GM23338 (cell line): ENCODE measurements around the gene CCDC188. TPM values are rescaled to one million over a fixed set of nuclear protein-coding genes. Genes with fewer than 3 reads are reported as not detected.

Source experiments
- ATAC-seq: fragments of 200-7000 bp; cut with Tn5 transposase; 3 replicates; pipeline ENCODE4 v1.9.1; 2020
- DNase-seq: peaks from one replicate; pipeline ENCODE4 v3.0.0-alpha.2; 2015; ENCODE audit warnings: low spot score
- H2AFZ ChIP-seq: fragments of 200-600 bp; sonication (generic); 2 replicates; pipeline ENCODE4 v1.8.0; 2016; ENCODE audit warnings: antibody characterized with exemption, mild to moderate bottlenecking, moderate library complexity
- H3F3A ChIP-seq: fragments of 200-600 bp; sonication (generic); replicated peaks from 2 replicates; pipeline ENCODE4 v1.8.0; 2017; ENCODE audit warnings: antibody characterized with exemption, mixed run types, low read depth
- H3K27ac ChIP-seq: fragments of 200-600 bp; sonication (generic); 2 replicates; pipeline ENCODE4 v1.6.1; 2016; ENCODE audit warnings: low read depth
- H3K27me3 ChIP-seq: fragments of 200-600 bp; sonication (generic); 2 replicates; pipeline ENCODE4 v1.8.0; 2016; ENCODE audit warnings: mild to moderate bottlenecking, mixed run types, moderate library complexity; ENCODE audit not compliant: insufficient read depth
- H3K36me3 ChIP-seq: fragments of 200-600 bp; sonication (generic); 2 replicates; pipeline ENCODE4 v1.8.0; 2016; ENCODE audit warnings: mild to moderate bottlenecking; ENCODE audit not compliant: insufficient read depth
- H3K4me1 ChIP-seq: fragments of 200-600 bp; sonication (generic); 2 replicates; pipeline ENCODE4 v1.8.0; 2016; ENCODE audit warnings: mild to moderate bottlenecking, moderate library complexity; ENCODE audit not compliant: insufficient read depth
- H3K4me2 ChIP-seq: fragments of 200-600 bp; sonication (generic); 2 replicates; pipeline ENCODE4 v1.7.1; 2017; ENCODE audit warnings: mixed run types
- H3K4me3 ChIP-seq: fragments of 200-600 bp; sonication (generic); 2 replicates; pipeline ENCODE4 v1.6.1; 2016; ENCODE audit warnings: mixed run types
- H3K79me2 ChIP-seq: fragments of 200-600 bp; sonication (generic); replicated peaks from 2 replicates; pipeline ENCODE4 v1.8.0; 2017; ENCODE audit warnings: mild to moderate bottlenecking; ENCODE audit not compliant: insufficient read depth
- H3K9me2 ChIP-seq: fragments of 200-600 bp; sonication (generic); 2 replicates; pipeline ENCODE4 v1.8.0; 2017; ENCODE audit not compliant: insufficient read depth
- H4K20me1 ChIP-seq: fragments of 200-600 bp; sonication (generic); replicated peaks from 2 replicates; pipeline ENCODE4 v1.8.0; 2017; ENCODE audit warnings: mild to moderate bottlenecking; ENCODE audit not compliant: insufficient read depth
- H3K27ac Mint-ChIP-seq: 2 replicates; pipeline ENCODE4 v1.8.0; 2020; ENCODE audit warnings: inconsistent platforms, mild to moderate bottlenecking, moderate library complexity, mixed read lengths
- H3K27me3 Mint-ChIP-seq: 3 replicates; pipeline ENCODE4 v1.8.0; 2022; ENCODE audit warnings: low read depth, mild to moderate bottlenecking, moderate library complexity, mixed read lengths, inconsistent platforms; ENCODE audit not compliant: insufficient read depth, poor library complexity
- H3K36me3 Mint-ChIP-seq: 3 replicates; pipeline ENCODE4 v1.8.0; 2021; ENCODE audit warnings: low read depth, mild to moderate bottlenecking, inconsistent platforms, moderate library complexity, mixed read lengths
- H3K4me1 Mint-ChIP-seq: 3 replicates; pipeline ENCODE4 v1.8.0; 2020; ENCODE audit warnings: mild to moderate bottlenecking, inconsistent platforms, mixed read lengths
- H3K4me3 Mint-ChIP-seq: 3 replicates; pipeline ENCODE4 v1.8.0; 2021; ENCODE audit warnings: moderate library complexity, mild to moderate bottlenecking, inconsistent platforms, mixed read lengths
- H3K9me3 Mint-ChIP-seq: 3 replicates; pipeline ENCODE4 v1.8.0; 2020; ENCODE audit warnings: moderate library complexity, mild to moderate bottlenecking, inconsistent platforms, mixed read lengths
- CTCF ChIP-seq, 2 experiments: fragments of 200-600 bp in 1 of 2; sonication (generic) in 1 of 2; conservative IDR thresholded peaks; 2 replicates each; pipeline versions ENCODE4 v1.5.1 to v1.6.1; 2016 to 2017; ENCODE audit warnings: antibody characterized with exemption in 2 of 2, low read depth in 2 of 2, mild to moderate bottlenecking in 2 of 2, moderate library complexity in 1 of 2
- EZH2phosphoT487 ChIP-seq: fragments of 200-600 bp; sonication (generic); IDR thresholded peaks from one replicate; pipeline ENCODE4 v1.8.1; 2018; ENCODE audit warnings: antibody characterized with exemption; ENCODE audit not compliant: unreplicated experiment
- JUNB ChIP-seq: IDR thresholded peaks from one replicate; pipeline ENCODE4 v1.6.1; 2016; ENCODE audit warnings: antibody characterized with exemption; ENCODE audit not compliant: unreplicated experiment
- NANOG ChIP-seq: IDR thresholded peaks from 2 replicates; pipeline ENCODE4 v1.6.1; 2016; ENCODE audit warnings: antibody characterized with exemption, borderline replicate concordance
- POLR2AphosphoS5 ChIP-seq: IDR thresholded peaks from 2 replicates; pipeline ENCODE4 v1.6.1; 2016; ENCODE audit warnings: antibody characterized with exemption, low read depth
- ZNF331 ChIP-seq: fragments of 250-450 bp; sonication (Bioruptor Pico); IDR thresholded peaks from 2 replicates; pipeline ENCODE4 v1.5.0; 2020; ENCODE audit warnings: low read depth, mild to moderate bottlenecking, moderate library complexity
- polyA plus RNA-seq: library from polyadenylated mRNA; unstranded; fragments of >200 nt; fragmentation: Nextera tagmentation; extraction: Ambion mirVana; gene quantifications from 2 replicates; pipeline ENCODE4 v1.2.1, GENCODE V29; 2016
- total RNA-seq: library from RNA; depleted of rRNA; stranded (reverse); fragments of >200 nt; shearing (Covaris generic); gene quantifications from 2 replicates; pipeline ENCODE4 v1.2.3, GENCODE V29; 2014
- TF ChIP-seq, protein P1 (sequence below): fragments of 250-450 bp; sonication (Bioruptor Pico); IDR thresholded peaks from 2 replicates; pipeline ENCODE4 v1.5.0; 2020; ENCODE audit warnings: mild to moderate bottlenecking, moderate library complexity

The CCDC188 gene
- total and polyA plus RNA-seq, 2 experiments from 2014 or later, result not detected

DNA sequence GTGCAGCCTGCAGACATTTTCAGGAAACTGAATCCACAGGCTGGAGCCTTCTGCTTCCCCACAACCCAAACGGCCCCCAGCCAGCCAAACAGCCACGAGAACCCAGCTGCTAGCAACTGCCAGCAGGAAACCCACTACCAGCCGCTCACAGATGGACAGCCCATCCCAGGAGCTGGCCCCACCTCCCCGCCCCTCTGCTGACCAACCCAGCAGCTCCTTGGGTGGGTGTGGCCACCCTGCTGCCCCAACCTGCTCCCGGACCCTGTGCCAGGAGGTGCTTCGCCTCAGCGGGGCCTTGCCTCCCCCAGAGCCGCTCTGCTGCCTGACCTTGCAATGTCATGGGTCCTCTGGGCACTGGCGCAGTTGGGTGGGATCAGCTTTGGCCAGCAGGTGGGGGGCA, 8.2 kb upstream of the CCDC188 start (continued):
- no peak for TF ChIP-seq EZH2phosphoT487
- TF ChIP-seq ZNF331 (CRISPR knock-in tag), result no peak
- no peak for TF ChIP-seq POLR2AphosphoS5

- no peaks in the 10 kb centered on the region for H3K36me3 ChIP-seq
- no peak for TF ChIP-seq JUNB
- no peak for TF ChIP-seq ZNF331 (CRISPR knock-in tag)
- no peaks in the 10 kb centered on the region for H3K9me3 Mint-ChIP-seq
- peaks cover 5% of the 10 kb centered on the region for H3K27me3 Mint-ChIP-seq
- no peaks in the 10 kb centered on the region for H3K36me3 Mint-ChIP-seq
- H3K79me2 ChIP-seq, result no peaks in the 10 kb centered on the region
- H2AFZ ChIP-seq, result no peak overlapping the region; the same call in 1 of the 2 replicates
- H3F3A ChIP-seq, result no peaks in the 10 kb centered on the region
- no peak overlapping the region for H3K4me2 ChIP-seq
- H3K4me1 ChIP-seq, result no peaks in the 10 kb centered on the region
- H4K20me1 ChIP-seq, result no peaks in the 10 kb centered on the region
- no peak overlapping the region for H3K27ac ChIP-seq
- ATAC-seq, result no peak
- no peaks in the 10 kb centered on the region for H3K9me2 ChIP-seq
- H3K4me3 Mint-ChIP-seq, result no peak overlapping the region
- no peak overlapping the region for H3K4me3 ChIP-seq
- no peaks in the 10 kb centered on the region for H3K27me3 ChIP-seq
- H3K27ac Mint-ChIP-seq, result no peak overlapping the region; the same call in 1 of the 2 replicates
- DNase-seq, result no peak
- H3K4me1 Mint-ChIP-seq, result peaks cover 9% of the 10 kb centered on the region
These were observed 7.7 kb upstream of the CCDC188 start for GRCh38 chr22:20158391-20159036.

GRCh38 chr22:20157430-20158183, 6.8 kb upstream of the CCDC188 start:
- Histone ChIP-seq H3K27me3 (no peaks in the 10 kb centered on the region), H3F3A (no peaks in the 10 kb centered on the region), H3K79me2 (no peaks in the 10 kb centered on the region), H3K9me2 (no peaks in the 10 kb centered on the region), H4K20me1 (no peaks in the 10 kb centered on the region), H3K4me1 (no peaks in the 10 kb centered on the region), H2AFZ (no peak overlapping the region), H3K36me3 (no peaks in the 10 kb centered on the region), H3K4me2 (no peak overlapping the region), H3K27ac (no peak overlapping the region), H3K4me3 (no peak overlapping the region)
- H3K36me3 Mint-ChIP-seq, result no peaks in the 10 kb centered on the region
- no peak overlapping the region for H3K4me3 Mint-ChIP-seq
- H3K9me3 Mint-ChIP-seq, result no peaks in the 10 kb centered on the region
- H3K27ac Mint-ChIP-seq, result no peak overlapping the region
- H3K27me3 Mint-ChIP-seq, result peaks cover 9% of the 10 kb centered on the region
- ATAC-seq, result peak; percentile 12
- H3K4me1 Mint-ChIP-seq, result peaks cover 10% of the 10 kb centered on the region
- no peak for DNase-seq
- TF ChIP-seq, protein P1, sequence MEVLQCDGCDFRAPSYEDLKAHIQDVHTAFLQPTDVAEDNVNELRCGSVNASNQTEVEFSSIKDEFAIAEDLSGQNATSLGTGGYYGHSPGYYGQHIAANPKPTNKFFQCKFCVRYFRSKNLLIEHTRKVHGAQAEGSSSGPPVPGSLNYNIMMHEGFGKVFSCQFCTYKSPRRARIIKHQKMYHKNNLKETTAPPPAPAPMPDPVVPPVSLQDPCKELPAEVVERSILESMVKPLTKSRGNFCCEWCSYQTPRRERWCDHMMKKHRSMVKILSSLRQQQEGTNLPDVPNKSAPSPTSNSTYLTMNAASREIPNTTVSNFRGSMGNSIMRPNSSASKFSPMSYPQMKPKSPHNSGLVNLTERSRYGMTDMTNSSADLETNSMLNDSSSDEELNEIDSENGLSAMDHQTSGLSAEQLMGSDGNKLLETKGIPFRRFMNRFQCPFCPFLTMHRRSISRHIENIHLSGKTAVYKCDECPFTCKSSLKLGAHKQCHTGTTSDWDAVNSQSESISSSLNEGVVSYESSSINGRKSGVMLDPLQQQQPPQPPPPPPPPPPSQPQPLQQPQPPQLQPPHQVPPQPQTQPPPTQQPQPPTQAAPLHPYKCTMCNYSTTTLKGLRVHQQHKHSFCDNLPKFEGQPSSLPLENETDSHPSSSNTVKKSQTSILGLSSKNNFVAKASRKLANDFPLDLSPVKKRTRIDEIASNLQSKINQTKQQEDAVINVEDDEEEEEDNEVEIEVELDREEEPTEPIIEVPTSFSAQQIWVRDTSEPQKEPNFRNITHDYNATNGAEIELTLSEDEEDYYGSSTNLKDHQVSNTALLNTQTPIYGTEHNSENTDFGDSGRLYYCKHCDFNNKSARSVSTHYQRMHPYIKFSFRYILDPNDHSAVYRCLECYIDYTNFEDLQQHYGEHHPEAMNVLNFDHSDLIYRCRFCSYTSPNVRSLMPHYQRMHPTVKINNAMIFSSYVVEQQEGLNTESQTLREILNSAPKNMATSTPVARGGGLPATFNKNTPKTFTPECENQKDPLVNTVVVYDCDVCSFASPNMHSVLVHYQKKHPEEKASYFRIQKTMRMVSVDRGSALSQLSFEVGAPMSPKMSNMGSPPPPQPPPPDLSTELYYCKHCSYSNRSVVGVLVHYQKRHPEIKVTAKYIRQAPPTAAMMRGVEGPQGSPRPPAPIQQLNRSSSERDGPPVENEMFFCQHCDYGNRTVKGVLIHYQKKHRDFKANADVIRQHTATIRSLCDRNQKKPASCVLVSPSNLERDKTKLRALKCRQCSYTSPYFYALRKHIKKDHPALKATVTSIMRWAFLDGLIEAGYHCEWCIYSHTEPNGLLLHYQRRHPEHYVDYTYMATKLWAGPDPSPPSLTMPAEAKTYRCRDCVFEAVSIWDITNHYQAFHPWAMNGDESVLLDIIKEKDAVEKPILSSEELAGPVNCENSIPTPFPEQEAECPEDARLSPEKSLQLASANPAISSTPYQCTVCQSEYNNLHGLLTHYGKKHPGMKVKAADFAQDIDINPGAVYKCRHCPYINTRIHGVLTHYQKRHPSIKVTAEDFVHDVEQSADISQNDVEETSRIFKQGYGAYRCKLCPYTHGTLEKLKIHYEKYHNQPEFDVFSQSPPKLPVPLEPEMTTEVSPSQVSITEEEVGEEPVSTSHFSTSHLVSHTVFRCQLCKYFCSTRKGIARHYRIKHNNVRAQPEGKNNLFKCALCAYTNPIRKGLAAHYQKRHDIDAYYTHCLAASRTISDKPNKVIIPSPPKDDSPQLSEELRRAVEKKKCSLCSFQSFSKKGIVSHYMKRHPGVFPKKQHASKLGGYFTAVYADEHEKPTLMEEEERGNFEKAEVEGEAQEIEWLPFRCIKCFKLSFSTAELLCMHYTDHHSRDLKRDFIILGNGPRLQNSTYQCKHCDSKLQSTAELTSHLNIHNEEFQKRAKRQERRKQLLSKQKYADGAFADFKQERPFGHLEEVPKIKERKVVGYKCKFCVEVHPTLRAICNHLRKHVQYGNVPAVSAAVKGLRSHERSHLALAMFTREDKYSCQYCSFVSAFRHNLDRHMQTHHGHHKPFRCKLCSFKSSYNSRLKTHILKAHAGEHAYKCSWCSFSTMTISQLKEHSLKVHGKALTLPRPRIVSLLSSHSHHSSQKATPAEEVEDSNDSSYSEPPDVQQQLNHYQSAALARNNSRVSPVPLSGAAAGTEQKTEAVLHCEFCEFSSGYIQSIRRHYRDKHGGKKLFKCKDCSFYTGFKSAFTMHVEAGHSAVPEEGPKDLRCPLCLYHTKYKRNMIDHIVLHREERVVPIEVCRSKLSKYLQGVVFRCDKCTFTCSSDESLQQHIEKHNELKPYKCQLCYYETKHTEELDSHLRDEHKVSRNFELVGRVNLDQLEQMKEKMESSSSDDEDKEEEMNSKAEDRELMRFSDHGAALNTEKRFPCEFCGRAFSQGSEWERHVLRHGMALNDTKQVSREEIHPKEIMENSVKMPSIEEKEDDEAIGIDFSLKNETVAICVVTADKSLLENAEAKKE (CRISPR knock-in tag), result no peak
- TF ChIP-seq EZH2phosphoT487 (no peak), JUNB (no peak), NANOG (no peak), CTCF (conservative IDR thresholded peaks at IDR 0.05; ENCODE audit: low read depth in 2 of 2) (no peak)
